ENCODE results near the gene ASTN2. TPM values are rescaled to one million over a fixed set of nuclear protein-coding genes. Genes with fewer than 3 reads are reported as not detected.

The ASTN2 gene
- total RNA-seq, 2 donors from 2014 or later, result 113 to 153 TPM

DNA sequence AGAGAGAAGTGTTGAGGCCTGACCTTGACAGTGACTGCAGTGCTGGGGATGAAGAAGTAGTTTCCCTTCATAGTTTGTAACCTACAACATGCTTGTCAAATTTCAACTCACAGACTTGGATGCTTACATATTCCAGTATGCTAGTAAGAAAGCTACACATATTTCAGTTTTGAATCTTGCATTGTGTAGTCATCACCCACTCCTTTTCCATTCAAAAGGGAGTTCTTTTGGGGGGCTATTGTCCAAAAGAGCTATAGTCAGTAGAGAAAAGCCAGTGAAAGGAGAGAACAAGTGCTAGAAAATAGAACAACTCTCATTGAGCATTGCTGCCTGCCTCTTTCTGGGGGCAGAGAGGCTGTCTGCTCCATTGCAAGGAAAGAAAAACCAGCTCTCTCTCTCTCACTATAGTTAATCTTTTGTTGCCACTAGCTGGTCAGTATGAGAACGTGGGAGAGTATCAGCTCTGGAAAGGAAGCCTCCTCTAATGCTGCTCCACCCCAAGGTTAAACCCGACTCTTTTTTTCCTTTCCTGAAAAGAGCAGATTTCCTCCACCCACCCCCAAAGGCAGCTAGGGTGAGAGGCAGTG lies 7.3 kb downstream of the ASTN2 start:
- Histone ChIP-seq H3K9me3 (no peaks in the 10 kb centered on the region), H3K27ac (no peak overlapping the region), H3K4me3 (no peak overlapping the region), H3K36me3 (no peaks in the 10 kb centered on the region), H3K27me3 (replicated peaks; ENCODE audit: insufficient read depth) (no peaks in the 10 kb centered on the region), H3K4me1 (replicated peaks) (peaks cover 8% of the 10 kb centered on the region)
- no peak for DNase-seq (ENCODE audit: low spot score)
- no peak for TF ChIP-seq POLR2AphosphoS5 (IDR thresholded peaks at IDR 0.05)
- TF ChIP-seq, protein P1, sequence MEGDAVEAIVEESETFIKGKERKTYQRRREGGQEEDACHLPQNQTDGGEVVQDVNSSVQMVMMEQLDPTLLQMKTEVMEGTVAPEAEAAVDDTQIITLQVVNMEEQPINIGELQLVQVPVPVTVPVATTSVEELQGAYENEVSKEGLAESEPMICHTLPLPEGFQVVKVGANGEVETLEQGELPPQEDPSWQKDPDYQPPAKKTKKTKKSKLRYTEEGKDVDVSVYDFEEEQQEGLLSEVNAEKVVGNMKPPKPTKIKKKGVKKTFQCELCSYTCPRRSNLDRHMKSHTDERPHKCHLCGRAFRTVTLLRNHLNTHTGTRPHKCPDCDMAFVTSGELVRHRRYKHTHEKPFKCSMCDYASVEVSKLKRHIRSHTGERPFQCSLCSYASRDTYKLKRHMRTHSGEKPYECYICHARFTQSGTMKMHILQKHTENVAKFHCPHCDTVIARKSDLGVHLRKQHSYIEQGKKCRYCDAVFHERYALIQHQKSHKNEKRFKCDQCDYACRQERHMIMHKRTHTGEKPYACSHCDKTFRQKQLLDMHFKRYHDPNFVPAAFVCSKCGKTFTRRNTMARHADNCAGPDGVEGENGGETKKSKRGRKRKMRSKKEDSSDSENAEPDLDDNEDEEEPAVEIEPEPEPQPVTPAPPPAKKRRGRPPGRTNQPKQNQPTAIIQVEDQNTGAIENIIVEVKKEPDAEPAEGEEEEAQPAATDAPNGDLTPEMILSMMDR (IDR thresholded peaks at IDR 0.05), result no peak
- TF ChIP-seq POLR2A (IDR thresholded peaks at IDR 0.05), result no peak
- intact Hi-C loops (cut with DNase I), result no loop called here
- 38% methylated on average over 2 of the region's 2 CpGs for WGBS

DNA sequence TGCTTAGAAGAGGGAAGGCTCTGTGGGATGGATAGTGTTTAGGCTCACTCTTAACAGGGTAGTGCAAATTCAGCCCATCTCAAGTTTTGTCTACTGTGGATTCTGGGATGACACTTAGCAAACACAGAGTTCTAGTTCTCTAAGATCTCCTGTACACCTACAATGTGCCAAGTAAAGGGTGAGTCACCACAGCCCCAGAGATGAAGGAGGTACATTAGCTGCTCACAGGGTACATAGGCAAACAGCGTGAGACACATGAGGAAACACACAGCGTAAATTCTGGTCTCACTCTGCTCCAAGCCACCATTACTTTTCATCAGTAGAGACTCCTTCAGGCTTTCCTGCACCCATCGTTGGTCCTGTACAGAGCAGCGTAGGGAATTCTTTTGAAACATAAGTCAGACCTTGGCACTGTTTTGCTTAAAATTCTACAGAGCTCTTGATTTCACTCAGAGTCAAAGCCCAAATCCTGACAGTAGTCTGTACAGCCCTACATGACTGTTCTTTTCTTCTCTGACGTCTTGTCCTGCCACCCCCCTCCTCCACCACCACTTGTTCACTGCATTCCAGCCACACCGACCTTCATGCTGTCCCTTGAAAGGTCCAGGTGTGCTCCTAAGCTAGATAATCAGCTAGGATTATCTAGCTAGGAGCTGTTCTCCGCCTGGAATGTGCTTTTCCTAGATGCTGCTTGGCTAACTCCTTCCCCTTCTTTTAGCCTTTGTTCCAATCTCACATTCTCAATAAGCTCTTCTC lies 8.7 kb downstream of the ASTN2 start:
- intact Hi-C loops (cut with DNase I), result no loop called here
- TF ChIP-seq POLR2A (IDR thresholded peaks at IDR 0.05) (no peak), POLR2AphosphoS5 (IDR thresholded peaks at IDR 0.05) (peak; percentile 15)
- Histone ChIP-seq H3K27ac (no peak overlapping the region), H3K27me3 (replicated peaks; ENCODE audit: insufficient read depth) (no peaks in the 10 kb centered on the region), H3K4me3 (no peak overlapping the region), H3K9me3 (no peaks in the 10 kb centered on the region), H3K4me1 (replicated peaks) (peaks cover 8% of the 10 kb centered on the region), H3K36me3 (no peaks in the 10 kb centered on the region)
- WGBS, result 61% methylated on average over 7 of the region's 7 CpGs
- DNase-seq (ENCODE audit: low spot score), result peak; percentile 10

DNA sequence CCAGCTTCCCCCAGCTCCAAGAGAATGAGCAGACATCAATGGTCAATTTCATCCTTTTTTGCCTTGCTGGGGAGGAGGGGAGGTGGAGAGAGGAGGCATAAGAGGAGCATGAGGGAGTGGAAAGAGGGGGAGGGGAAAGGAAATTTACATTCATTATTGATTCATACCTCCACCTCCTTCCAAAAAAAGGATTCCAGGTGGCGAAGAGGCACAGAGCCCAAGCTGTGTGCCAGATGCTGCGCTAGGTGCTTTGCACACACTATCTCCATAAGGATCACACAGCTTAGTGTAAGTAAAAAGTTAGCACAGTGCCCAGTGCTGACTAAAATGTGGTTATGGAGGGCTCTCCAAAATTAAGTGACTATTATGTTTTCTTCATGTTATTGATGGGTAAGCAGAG lies 11.0 kb downstream of the ASTN2 start:
- H3K9me3 ChIP-seq, result no peaks in the 10 kb centered on the region
- no peak overlapping the region for H3K4me3 ChIP-seq
- intact Hi-C loops (cut with DNase I), result no loop called here
- H3K27ac ChIP-seq, result peak overlapping the region; percentile 59 to 87
- TF ChIP-seq POLR2A (IDR thresholded peaks at IDR 0.05), result no peak
- TF ChIP-seq, protein P1 (IDR thresholded peaks at IDR 0.05), result no peak
- TF ChIP-seq POLR2AphosphoS5 (IDR thresholded peaks at IDR 0.05), result peak; percentile 7
- H3K36me3 ChIP-seq, result no peaks in the 10 kb centered on the region
- H3K27me3 ChIP-seq (replicated peaks; ENCODE audit: insufficient read depth), result no peaks in the 10 kb centered on the region
- WGBS, result 51% methylated on average over 2 of the region's 2 CpGs
- peaks cover 8% of the 10 kb centered on the region for H3K4me1 ChIP-seq (replicated peaks)
- no peak for DNase-seq (ENCODE audit: low spot score)

DNA sequence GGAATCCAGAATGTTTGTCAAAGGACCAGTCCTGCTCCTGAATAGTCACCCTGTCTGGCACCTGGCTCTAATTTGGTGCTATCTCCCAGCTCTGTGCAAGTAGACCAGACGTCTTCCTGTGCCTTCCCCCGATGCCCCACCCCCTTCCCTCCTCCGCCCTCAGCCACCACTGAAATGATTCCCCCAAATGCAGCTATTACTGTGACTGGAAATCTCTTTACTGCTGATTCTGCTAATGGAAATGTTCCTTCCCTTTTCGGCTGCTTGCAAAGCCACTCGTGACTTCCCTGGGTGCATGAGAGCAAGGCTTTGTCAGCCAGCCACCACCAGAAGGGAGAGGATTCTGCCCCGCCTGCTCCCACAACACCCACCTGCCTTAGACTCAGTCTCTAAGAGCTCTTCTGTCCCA lies 11.4 kb downstream of the ASTN2 start:
- H3K9me3 ChIP-seq, result no peaks in the 10 kb centered on the region
- TF ChIP-seq POLR2AphosphoS5 (IDR thresholded peaks at IDR 0.05) (no peak), POLR2A (IDR thresholded peaks at IDR 0.05) (no peak)
- TF ChIP-seq, protein P1 (IDR thresholded peaks at IDR 0.05), result no peak
- H3K27me3 ChIP-seq (replicated peaks; ENCODE audit: insufficient read depth), result no peaks in the 10 kb centered on the region
- WGBS, result 22% methylated on average over 6 of the region's 6 CpGs
- no peaks in the 10 kb centered on the region for H3K36me3 ChIP-seq
- no peak overlapping the region for H3K4me3 ChIP-seq
- peak overlapping the region; percentile 59 to 87 for H3K27ac ChIP-seq
- intact Hi-C loops (cut with DNase I), result no loop called here
- H3K4me1 ChIP-seq (replicated peaks), result peaks cover 8% of the 10 kb centered on the region
- DNase-seq (ENCODE audit: low spot score), result no peak

DNA sequence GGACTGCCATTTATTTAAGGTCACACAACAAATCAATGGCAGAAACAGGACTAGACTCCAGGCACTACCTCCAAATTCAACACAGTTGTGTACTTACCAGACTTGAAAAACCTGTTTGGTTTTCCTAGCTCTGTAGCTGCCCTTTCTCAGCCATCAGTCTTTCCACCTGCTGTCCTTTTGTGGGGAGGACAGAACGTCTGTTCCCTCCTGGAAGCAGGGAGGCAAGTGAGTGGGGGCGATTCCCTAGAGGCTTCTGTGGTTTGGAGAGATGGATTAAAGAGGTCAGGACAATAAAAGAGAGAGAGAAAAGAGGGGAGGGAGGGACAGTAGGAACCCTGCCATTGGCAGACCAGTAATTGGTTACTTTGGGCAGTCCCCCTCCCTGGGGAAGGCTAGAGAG lies 14.7 kb downstream of the ASTN2 start:
- H3K9me3 ChIP-seq, result no peaks in the 10 kb centered on the region
- H3K4me1 ChIP-seq (replicated peaks), result peaks cover 12% of the 10 kb centered on the region
- WGBS, result 22% methylated on average over 2 of the region's 2 CpGs
- intact Hi-C loops (cut with DNase I), result no loop called here
- peak overlapping the region; percentile 80 to 87 for H3K27ac ChIP-seq
- peak; percentile 74 for DNase-seq (ENCODE audit: low spot score)
- no peaks in the 10 kb centered on the region for H3K36me3 ChIP-seq
- no peaks in the 10 kb centered on the region for H3K27me3 ChIP-seq (replicated peaks; ENCODE audit: insufficient read depth)
- H3K4me3 ChIP-seq, result peak overlapping the region in 1 of 2 donors; percentile 7
- TF ChIP-seq POLR2A (IDR thresholded peaks at IDR 0.05) (no peak), POLR2AphosphoS5 (IDR thresholded peaks at IDR 0.05) (peak; percentile 89)

Data from prostate gland (tissue), 2 donors.